HCT116 (cell line): ENCODE results near the gene UPF2.

ENCODE experiments used
- CTCF ChIP-seq, 3 experiments: fragments of 200-600 bp in 1 of 3; sonication (generic) in 1 of 3; IDR thresholded peaks in 2 of 3; conservative IDR thresholded peaks in 1 of 3; 2 replicates each; pipeline ENCODE4 v1.5.1; 2012 to 2017; ENCODE audit warnings: low read depth in 2 of 3, low read length in 2 of 3, antibody characterized with exemption in 1 of 3, borderline replicate concordance in 1 of 3, control low read depth in 1 of 3, mild to moderate bottlenecking in 1 of 3, mixed read lengths in 1 of 3, mixed run types in 1 of 3, moderate library complexity in 1 of 3; ENCODE audit not compliant: insufficient read depth in 1 of 3
- POLR2A ChIP-seq: IDR thresholded peaks from 2 replicates; pipeline ENCODE4 v1.7.0; 2011; ENCODE audit warnings: borderline replicate concordance; ENCODE audit not compliant: insufficient read depth, insufficient read length; ENCODE audit errors: extremely low read depth
- RAD21 ChIP-seq: IDR thresholded peaks from 2 replicates; pipeline ENCODE4 v1.6.1; 2012; ENCODE audit warnings: low read depth, mild to moderate bottlenecking
- SRF ChIP-seq: IDR thresholded peaks from 2 replicates; pipeline ENCODE4 v1.6.1; 2012; ENCODE audit warnings: low read depth
- YY1 ChIP-seq: IDR thresholded peaks from 2 replicates; pipeline ENCODE4 v1.6.1; 2011; ENCODE audit warnings: low read length, low read depth, moderate library complexity, mild to moderate bottlenecking; ENCODE audit not compliant: insufficient replicate concordance; ENCODE audit errors: extremely low read depth

- no peak for TF ChIP-seq CTCF (IDR thresholded peaks at IDR 0.05 in 2 of 3, conservative IDR thresholded peaks at IDR 0.05 in 1 of 3; ENCODE audit: borderline replicate concordance in 1 of 3, insufficient read depth in 1 of 3, low read depth in 2 of 3, low read length in 2 of 3)
- no peak for TF ChIP-seq SRF
- no peak for TF ChIP-seq RAD21
- no peak for TF ChIP-seq POLR2A
- TF ChIP-seq YY1: no peak
These were observed 155.8 kb downstream of the UPF2 start for GRCh38 chr10:11886851-11887250.
